Omental fat pad (tissue), 4 donors: ENCODE data around the gene SUSD2. TPM values are rescaled to one million over a fixed set of nuclear protein-coding genes. Genes with fewer than 3 reads are reported as not detected.
"Not testable (repeated sequence)": the region's sequence is repeated elsewhere in the genome, so short reads cannot be mapped to it uniquely, and the experiment has no call there.

Source experiments
- ATAC-seq: fragments of 150-250 bp; one replicate; pipeline ENCODE4 v1.9.1; 2016; ENCODE audit warnings: mild to moderate bottlenecking, moderate library complexity; ENCODE audit not compliant: low FRiP score
- DNase-seq: peaks from one replicate; pipeline ENCODE4 v3.0.0-alpha.2; 2019; ENCODE audit warnings: low spot score
- CTCF ChIP-seq, 3 donors: fragments of 450-650 bp; IDR thresholded peaks; one replicate each; pipeline ENCODE4 v1.5.1; 2016 to 2017; ENCODE audit warnings: antibody characterized with exemption in 3 of 3, mild to moderate bottlenecking in 3 of 3, moderate library complexity in 2 of 3
- total RNA-seq, 4 donors: library from RNA; depleted of rRNA; stranded (reverse); fragments of >200 nt; gene quantifications; one replicate each; pipeline ENCODE4 v1.1.0, GENCODE V29; 2016

The SUSD2 gene, protein sequence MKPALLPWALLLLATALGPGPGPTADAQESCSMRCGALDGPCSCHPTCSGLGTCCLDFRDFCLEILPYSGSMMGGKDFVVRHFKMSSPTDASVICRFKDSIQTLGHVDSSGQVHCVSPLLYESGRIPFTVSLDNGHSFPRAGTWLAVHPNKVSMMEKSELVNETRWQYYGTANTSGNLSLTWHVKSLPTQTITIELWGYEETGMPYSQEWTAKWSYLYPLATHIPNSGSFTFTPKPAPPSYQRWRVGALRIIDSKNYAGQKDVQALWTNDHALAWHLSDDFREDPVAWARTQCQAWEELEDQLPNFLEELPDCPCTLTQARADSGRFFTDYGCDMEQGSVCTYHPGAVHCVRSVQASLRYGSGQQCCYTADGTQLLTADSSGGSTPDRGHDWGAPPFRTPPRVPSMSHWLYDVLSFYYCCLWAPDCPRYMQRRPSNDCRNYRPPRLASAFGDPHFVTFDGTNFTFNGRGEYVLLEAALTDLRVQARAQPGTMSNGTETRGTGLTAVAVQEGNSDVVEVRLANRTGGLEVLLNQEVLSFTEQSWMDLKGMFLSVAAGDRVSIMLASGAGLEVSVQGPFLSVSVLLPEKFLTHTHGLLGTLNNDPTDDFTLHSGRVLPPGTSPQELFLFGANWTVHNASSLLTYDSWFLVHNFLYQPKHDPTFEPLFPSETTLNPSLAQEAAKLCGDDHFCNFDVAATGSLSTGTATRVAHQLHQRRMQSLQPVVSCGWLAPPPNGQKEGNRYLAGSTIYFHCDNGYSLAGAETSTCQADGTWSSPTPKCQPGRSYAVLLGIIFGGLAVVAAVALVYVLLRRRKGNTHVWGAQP
- total RNA-seq = 1 to 10 TPM; 2.3 to 8.0 (median 4.7) TPM

DNA sequence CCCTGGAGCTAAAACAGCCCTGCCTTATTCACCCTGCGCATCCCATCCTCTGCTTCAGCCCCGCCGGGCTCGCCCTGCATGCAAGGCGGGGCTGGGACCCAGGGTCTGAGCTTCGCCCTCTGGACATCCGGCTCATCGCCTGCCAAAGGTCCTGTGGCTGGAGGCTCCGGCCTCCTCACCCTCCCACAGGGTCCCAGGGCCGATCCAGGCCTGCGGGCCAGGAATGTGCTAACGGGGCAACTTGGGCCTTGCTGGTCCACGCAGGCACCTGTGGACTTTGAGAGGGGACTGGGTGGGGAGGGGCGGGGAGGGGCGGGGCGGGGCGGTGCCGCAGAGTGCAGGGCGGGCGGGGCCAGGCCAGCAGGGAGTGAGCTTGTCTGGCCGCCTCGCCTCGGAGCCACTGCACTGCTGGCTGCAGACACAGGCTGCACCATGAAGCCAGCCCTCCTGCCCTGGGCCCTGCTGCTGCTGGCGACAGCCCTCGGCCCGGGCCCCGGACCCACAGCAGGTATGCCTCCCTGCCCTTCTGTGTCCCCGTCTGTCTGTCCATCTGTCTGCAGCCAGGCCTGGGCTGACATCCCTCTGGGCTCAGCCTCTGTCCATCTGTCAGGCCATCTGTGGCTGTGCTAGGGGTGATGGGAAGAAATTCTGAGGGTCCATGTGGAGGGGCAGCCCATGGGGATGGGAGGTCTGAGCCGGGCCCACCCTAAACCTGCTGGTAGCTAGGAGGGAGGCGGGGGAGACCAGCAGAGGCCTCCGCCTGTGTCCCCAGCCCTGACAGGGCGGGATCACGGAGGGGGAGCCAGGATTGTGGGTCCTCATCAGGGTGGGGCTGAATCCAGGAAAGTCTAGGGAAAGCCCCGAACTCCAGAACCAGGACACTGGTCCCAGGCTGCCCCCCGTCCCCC is at the start of gene SUSD2:
Gene SUSD2, plus strand, starts transcription at position 400 of the 908 bp plus-strand sequence. Its CDS starts 33 bp downstream, at position 433.
- ATAC-seq (no peak), DNase-seq (no peak)
- TF ChIP-seq CTCF (IDR thresholded peaks at IDR 0.05) = no peak

GRCh38 chr22:24133187-24133965 is 47.9 kb upstream of the SUSD2 start:
- DNase-seq = no peak
- no peak for TF ChIP-seq CTCF (IDR thresholded peaks at IDR 0.05)
- no peak for ATAC-seq

GRCh38 chr22:24134090-24134846 is 47.0 kb upstream of the SUSD2 start:
- ATAC-seq (no peak), DNase-seq (no peak)
- no peak for TF ChIP-seq CTCF (IDR thresholded peaks at IDR 0.05)

GRCh38 chr22:24136533-24136932 is 44.8 kb upstream of the SUSD2 start:
- ATAC-seq, DNase-seq: not testable (repeated sequence)

- no peak for TF ChIP-seq CTCF (IDR thresholded peaks at IDR 0.05)
- ATAC-seq = peak; percentile 81
- DNase-seq = no peak
These were observed 43.7 kb upstream of the SUSD2 start for GRCh38 chr22:24137595-24137994.

- no peak for DNase-seq
- TF ChIP-seq CTCF (IDR thresholded peaks at IDR 0.05) = no peak
- ATAC-seq = no peak
These were observed 42.5 kb upstream of the SUSD2 start for GRCh38 chr22:24138649-24139420.
